ENCODE data around the gene FBXL13. TPM values are rescaled to one million over a fixed set of nuclear protein-coding genes. Genes with fewer than 3 reads are reported as not detected.

Gene FBXL13
- total RNA-seq, 1 donor from 2014 or later = 0.36 TPM

DNA sequence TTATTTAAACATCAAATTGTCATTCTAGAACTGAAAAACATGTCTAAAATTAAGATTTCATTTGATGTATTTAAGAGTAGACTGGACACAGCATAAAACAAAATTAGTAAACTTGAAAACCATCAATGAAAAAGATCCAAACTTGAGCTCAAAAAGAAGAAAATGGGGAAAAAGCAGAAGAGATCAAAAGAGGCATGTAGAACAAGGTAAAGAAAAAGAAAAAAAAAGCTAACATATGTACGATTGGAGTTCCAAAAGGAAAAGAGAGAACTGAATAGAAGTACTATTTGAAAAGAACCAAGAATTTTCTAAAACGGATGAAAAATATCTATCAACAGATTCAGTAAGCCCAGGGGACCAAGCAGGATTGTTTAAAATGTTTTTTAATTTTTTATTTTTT, 3.6 kb downstream of the FBXL13 start:
- intact Hi-C loops (cut with micrococcal nuclease) = no loop called here
- no peak overlapping the region for H3K27ac ChIP-seq (replicated peaks)

GRCh38 chr7:103068414-103069403, 5.9 kb downstream of the FBXL13 start:
- no peak for DNase-seq
- peaks cover 2% of the 10 kb centered on the region for H3K4me1 ChIP-seq
- no peaks in the 10 kb centered on the region for H3K9me3 ChIP-seq (replicated peaks)
- H3K4me3 ChIP-seq = no peak overlapping the region
- H3K27me3 ChIP-seq (ENCODE audit: low read depth) = no peaks in the 10 kb centered on the region
- H3K27ac ChIP-seq (replicated peaks) = no peak overlapping the region
- H3K36me3 ChIP-seq = no peaks in the 10 kb centered on the region
- intact Hi-C loops (cut with micrococcal nuclease) = no loop called here
- TF ChIP-seq, protein P1, sequence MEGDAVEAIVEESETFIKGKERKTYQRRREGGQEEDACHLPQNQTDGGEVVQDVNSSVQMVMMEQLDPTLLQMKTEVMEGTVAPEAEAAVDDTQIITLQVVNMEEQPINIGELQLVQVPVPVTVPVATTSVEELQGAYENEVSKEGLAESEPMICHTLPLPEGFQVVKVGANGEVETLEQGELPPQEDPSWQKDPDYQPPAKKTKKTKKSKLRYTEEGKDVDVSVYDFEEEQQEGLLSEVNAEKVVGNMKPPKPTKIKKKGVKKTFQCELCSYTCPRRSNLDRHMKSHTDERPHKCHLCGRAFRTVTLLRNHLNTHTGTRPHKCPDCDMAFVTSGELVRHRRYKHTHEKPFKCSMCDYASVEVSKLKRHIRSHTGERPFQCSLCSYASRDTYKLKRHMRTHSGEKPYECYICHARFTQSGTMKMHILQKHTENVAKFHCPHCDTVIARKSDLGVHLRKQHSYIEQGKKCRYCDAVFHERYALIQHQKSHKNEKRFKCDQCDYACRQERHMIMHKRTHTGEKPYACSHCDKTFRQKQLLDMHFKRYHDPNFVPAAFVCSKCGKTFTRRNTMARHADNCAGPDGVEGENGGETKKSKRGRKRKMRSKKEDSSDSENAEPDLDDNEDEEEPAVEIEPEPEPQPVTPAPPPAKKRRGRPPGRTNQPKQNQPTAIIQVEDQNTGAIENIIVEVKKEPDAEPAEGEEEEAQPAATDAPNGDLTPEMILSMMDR (IDR thresholded peaks at IDR 0.05; ENCODE audit: borderline replicate concordance) = no peak

More for the DNA sequence above, 3.6 kb downstream of the FBXL13 start:
- TF ChIP-seq, protein P1 (IDR thresholded peaks at IDR 0.05; ENCODE audit: borderline replicate concordance) = no peak
- no peaks in the 10 kb centered on the region for H3K36me3 ChIP-seq
- H3K4me1 ChIP-seq = peaks cover 22% of the 10 kb centered on the region
- H3K4me3 ChIP-seq = no peak overlapping the region
- H3K27me3 ChIP-seq (ENCODE audit: low read depth) = no peaks in the 10 kb centered on the region
- no peaks in the 10 kb centered on the region for H3K9me3 ChIP-seq (replicated peaks)
- DNase-seq = no peak

GRCh38 chr7:103065667-103066066, 8.9 kb downstream of the FBXL13 start:
- Histone ChIP-seq H3K4me3 (no peak overlapping the region), H3K4me1 (no peaks in the 10 kb centered on the region), H3K27me3 (ENCODE audit: low read depth) (no peaks in the 10 kb centered on the region), H3K27ac (replicated peaks) (no peak overlapping the region), H3K9me3 (replicated peaks) (no peaks in the 10 kb centered on the region), H3K36me3 (no peaks in the 10 kb centered on the region)
- TF ChIP-seq, protein P1 (IDR thresholded peaks at IDR 0.05; ENCODE audit: borderline replicate concordance) = peak; percentile 55
- no peak for DNase-seq
- intact Hi-C loops (cut with micrococcal nuclease) = no loop called here

- no peak for DNase-seq
- H3K4me3 ChIP-seq = no peak overlapping the region
- TF ChIP-seq, protein P1 (IDR thresholded peaks at IDR 0.05; ENCODE audit: borderline replicate concordance) = no peak
- no peak overlapping the region for H3K27ac ChIP-seq (replicated peaks)
- H3K4me1 ChIP-seq = no peaks in the 10 kb centered on the region
- H3K36me3 ChIP-seq = no peaks in the 10 kb centered on the region
- H3K27me3 ChIP-seq (ENCODE audit: low read depth) = no peaks in the 10 kb centered on the region
- intact Hi-C loops (cut with micrococcal nuclease) = no loop called here
- no peaks in the 10 kb centered on the region for H3K9me3 ChIP-seq (replicated peaks)
Observed at GRCh38 chr7:103063895-103064294, 10.7 kb downstream of the FBXL13 start.

GRCh38 chr7:103059471-103059870, 15.1 kb downstream of the FBXL13 start:
- H3K4me1 ChIP-seq = no peaks in the 10 kb centered on the region
- H3K9me3 ChIP-seq (replicated peaks) = no peaks in the 10 kb centered on the region
- no peaks in the 10 kb centered on the region for H3K27me3 ChIP-seq (ENCODE audit: low read depth)
- H3K36me3 ChIP-seq = no peaks in the 10 kb centered on the region
- TF ChIP-seq, protein P1 (IDR thresholded peaks at IDR 0.05; ENCODE audit: borderline replicate concordance) = no peak
- DNase-seq = no peak
- H3K27ac ChIP-seq (replicated peaks) = no peak overlapping the region
- no peak overlapping the region for H3K4me3 ChIP-seq
- intact Hi-C loops (cut with micrococcal nuclease) = no loop called here

All from left ventricle myocardium inferior (tissue), 1 donor.